IMR-90 (cell line): ENCODE results near the gene IRF4. TPM values are rescaled to one million over a fixed set of nuclear protein-coding genes. Genes with fewer than 3 reads are reported as not detected.

Source experiments
- ATAC-seq: fragments of 200-7000 bp; cut with Tn5 transposase; 2 replicates; pipeline ENCODE4 v1.9.1; 2020; ENCODE audit warnings: low read depth, mild to moderate bottlenecking, moderate library complexity
- BruUV-seq: library from RNA; stranded (reverse); fragments of 400-500 nt; replicated peaks from 2 replicates; lab custom pipeline; 2021; lab: Mats Ljungman, UMichigan
- CTCF ChIA-PET: fragments of 300-600 bp; formaldehyde crosslinking; extraction: SDS; loops from one replicate; lab custom pipeline; 2021; ENCODE audit warnings: antibody characterized with exemption; lab: Yijun Ruan, JAX
- POLR2A ChIA-PET: fragments of 300-600 bp; sonication (Branson Sonifier 250); formaldehyde crosslinking; loops from one replicate; lab custom pipeline; 2022; ENCODE audit warnings: antibody characterized with exemption; ENCODE audit not compliant: unreplicated experiment; lab: Charles Lee
- DNase-seq: peaks from one replicate; pipeline ENCODE4 v3.0.0; 2013
- H2AFZ ChIP-seq: replicated peaks from 2 replicates; pipeline ENCODE3; 2013; ENCODE audit warnings: low read length, mild to moderate bottlenecking; ENCODE audit not compliant: poor library complexity
- H2AK5ac ChIP-seq: 2 replicates; pipeline ENCODE4 v1.6.1; 2013; ENCODE audit warnings: low read depth, low read length, inconsistent platforms
- H2AK9ac ChIP-seq: replicated peaks from 2 replicates; pipeline ENCODE3; 2013; ENCODE audit warnings: mild to moderate bottlenecking, low read depth, low read length, moderate library complexity; ENCODE audit not compliant: poor library complexity
- H2BK120ac ChIP-seq: 2 replicates; pipeline ENCODE4 v1.6.1; 2013; ENCODE audit warnings: low read depth, low read length, inconsistent platforms
- H2BK15ac ChIP-seq: 3 replicates; pipeline ENCODE4 v1.6.1; 2013; ENCODE audit warnings: low read depth, low read length, inconsistent platforms
- H2BK20ac ChIP-seq: 2 replicates; pipeline ENCODE4 v1.6.1; 2013; ENCODE audit warnings: low read depth, mild to moderate bottlenecking, inconsistent platforms, low read length, moderate library complexity
- H2BK5ac ChIP-seq: 2 replicates; pipeline ENCODE4 v1.6.1; 2013; ENCODE audit warnings: mild to moderate bottlenecking, low read depth, low read length, inconsistent platforms; ENCODE audit not compliant: poor library complexity, severe bottlenecking
- H3K14ac ChIP-seq: replicated peaks from 2 replicates; pipeline ENCODE4 v1.6.1; 2013; ENCODE audit warnings: low read depth, low read length, inconsistent platforms
- H3K18ac ChIP-seq: 2 replicates; pipeline ENCODE4 v1.6.1; 2013; ENCODE audit warnings: low read depth, low read length, control low read depth
- H3K23ac ChIP-seq: 2 replicates; pipeline ENCODE4 v1.6.1; 2013; ENCODE audit warnings: low read depth, low read length, inconsistent platforms
- H3K27ac ChIP-seq: 2 replicates; pipeline ENCODE4 v1.5.1; 2013; ENCODE audit warnings: mild to moderate bottlenecking, control low read depth, low read length; ENCODE audit not compliant: insufficient read depth
- H3K27me3 ChIP-seq: 2 replicates; pipeline ENCODE4 v1.6.1; 2013; ENCODE audit warnings: low read length; ENCODE audit not compliant: control insufficient read depth, insufficient read depth
- H3K36me3 ChIP-seq: 2 replicates; pipeline ENCODE4 v1.6.1; 2013; ENCODE audit warnings: low read length, mixed read lengths; ENCODE audit not compliant: control insufficient read depth, insufficient read depth
- H3K4ac ChIP-seq: 2 replicates; pipeline ENCODE4 v1.6.1; 2013; ENCODE audit warnings: low read depth, low read length, inconsistent platforms
- H3K4me1 ChIP-seq: 2 replicates; pipeline ENCODE4 v1.6.1; 2013; ENCODE audit warnings: low read length, mixed read lengths; ENCODE audit not compliant: control insufficient read depth, insufficient read depth
- H3K4me2 ChIP-seq: 2 replicates; pipeline ENCODE4 v1.6.1; 2013; ENCODE audit warnings: low read depth, mild to moderate bottlenecking, control low read depth, low read length, moderate library complexity
- H3K4me3 ChIP-seq: 2 replicates; pipeline ENCODE4 v1.5.1; 2013; ENCODE audit warnings: low read depth, mild to moderate bottlenecking, control low read depth, low read length, moderate library complexity; ENCODE audit not compliant: insufficient read depth
- H3K56ac ChIP-seq: 2 replicates; pipeline ENCODE4 v1.6.1; 2013; ENCODE audit warnings: low read length, inconsistent platforms; ENCODE audit not compliant: insufficient read depth; ENCODE audit errors: extremely low read depth
- H3K79me1 ChIP-seq, 2 experiments: 2 replicates each; pipeline ENCODE4 v1.6.1; 2013; ENCODE audit warnings: low read length in 2 of 2, inconsistent platforms in 1 of 2, low read depth in 1 of 2
- H3K9ac ChIP-seq: 2 replicates; pipeline ENCODE4 v1.6.1; 2013; ENCODE audit warnings: low read depth, low read length, control low read depth
- H3K9me1 ChIP-seq: 2 replicates; pipeline ENCODE4 v1.6.1; 2013; ENCODE audit warnings: low read length, inconsistent platforms; ENCODE audit not compliant: insufficient read depth
- H3K9me3 ChIP-seq: 2 replicates; pipeline ENCODE4 v1.6.1; 2013; ENCODE audit warnings: low read length; ENCODE audit not compliant: control insufficient read depth, insufficient read depth
- H4K20me1 ChIP-seq: 2 replicates; pipeline ENCODE4 v1.6.1; 2013; ENCODE audit warnings: low read length, inconsistent platforms; ENCODE audit not compliant: insufficient read depth
- H4K5ac ChIP-seq: 2 replicates; pipeline ENCODE4 v1.6.1; 2013; ENCODE audit warnings: mild to moderate bottlenecking, low read depth, low read length, control low read depth
- H4K8ac ChIP-seq, 2 experiments: 2 replicates each; pipeline ENCODE4 v1.6.1; 2013; ENCODE audit warnings: low read depth in 2 of 2, low read length in 2 of 2, control low read depth in 1 of 2, inconsistent platforms in 1 of 2
- H4K91ac ChIP-seq: 2 replicates; pipeline ENCODE4 v1.6.1; 2013; ENCODE audit warnings: low read depth, low read length, inconsistent platforms; ENCODE audit not compliant: insufficient read depth
- BHLHE40 ChIP-seq: fragments of 150-350 bp; IDR thresholded peaks from 2 replicates; pipeline ENCODE4 v1.6.1; 2016; ENCODE audit warnings: mild to moderate bottlenecking, low read depth, low read length
- CEBPB ChIP-seq: IDR thresholded peaks from 2 replicates; pipeline ENCODE4 v1.6.1; 2012; ENCODE audit warnings: low read depth, low read length, improper control_type of control experiment
- CTCF ChIP-seq: conservative IDR thresholded peaks from 2 replicates; pipeline ENCODE4 v1.5.1; 2012; ENCODE audit warnings: mild to moderate bottlenecking, low read depth, low read length, improper control_type of control experiment
- ELK1 ChIP-seq: fragments of 150-350 bp; IDR thresholded peaks from 2 replicates; pipeline ENCODE4 v1.6.1; 2016; ENCODE audit warnings: low read depth, mild to moderate bottlenecking, low read length, moderate library complexity, borderline replicate concordance
- FOS ChIP-seq: fragments of 150-350 bp; IDR thresholded peaks from 2 replicates; pipeline ENCODE4 v1.6.1; 2016; ENCODE audit warnings: low read depth, low read length
- NFE2L2 ChIP-seq: fragments of 150-350 bp; IDR thresholded peaks from 2 replicates; pipeline ENCODE4 v1.6.1; 2016; ENCODE audit warnings: low read depth, mild to moderate bottlenecking, low read length
- POLR2A ChIP-seq: IDR thresholded peaks from 2 replicates; pipeline ENCODE4 v1.6.1; 2012; ENCODE audit warnings: mild to moderate bottlenecking, low read depth, low read length
- RAD21 ChIP-seq: IDR thresholded peaks from 2 replicates; pipeline ENCODE4 v1.6.1; 2012; ENCODE audit warnings: low read length, improper control_type of control experiment
- RCOR1 ChIP-seq: IDR thresholded peaks from 2 replicates; pipeline ENCODE4 v1.6.1; 2012; ENCODE audit warnings: mild to moderate bottlenecking, low read length, improper control_type of control experiment; ENCODE audit not compliant: insufficient replicate concordance
- RFX5 ChIP-seq: IDR thresholded peaks from 2 replicates; pipeline ENCODE4 v1.8.0; 2012; ENCODE audit warnings: low read depth, mild to moderate bottlenecking, low read length, moderate library complexity
- SMC3 ChIP-seq: fragments of 150-350 bp; IDR thresholded peaks from 2 replicates; pipeline ENCODE4 v1.6.1; 2016; ENCODE audit warnings: low read depth, mild to moderate bottlenecking, antibody characterized with exemption, low read length, moderate library complexity
- WGBS, 2 experiments: methylation state at CpG; one replicate each; pipeline versions ENCODE4 v1.1.5 to v1.1.7; 2013; ENCODE audit warnings: missing lambda C conversion rate in 2 of 2; ENCODE audit not compliant: insufficient read length in 1 of 2; ENCODE audit errors: extremely low coverage in 2 of 2; 5-methylcytosine and 5-hydroxymethylcytosine counted together
- dilution Hi-C: fragments of 300-500 bp; cut with HindIII; formaldehyde crosslinking; loops from one replicate; pipeline ENCODE4 v1.14.3; 2018; ENCODE audit warnings: low sequenced_read_pairs; ENCODE audit not compliant: unreplicated experiment
- in situ Hi-C: fragments of 300-500 bp; cut with MboI; formaldehyde crosslinking; loops from 3 replicates; pipeline ENCODE4 v1.14.3; 2019; ENCODE audit warnings: low sequenced_read_pairs, inconsistent platforms, mixed read lengths
- intact Hi-C: fragments of 100-400 bp; cut with micrococcal nuclease; formaldehyde crosslinking; loops from 2 replicates; pipeline ENCODE4 v1.10.0; 2022
- polyA plus RNA-seq, 3 experiments: library from polyadenylated mRNA; depleted of rRNA; stranded (reverse); fragments of >200 nt; gene quantifications; 2 replicates each; pipeline ENCODE4 v1.2.3, GENCODE V29; 2012; ENCODE audit warnings: low replicate concordance in 1 of 3
- total RNA-seq: library from RNA; depleted of rRNA; stranded (reverse); fragments of >200 nt; gene quantifications from 2 replicates; pipeline ENCODE4 v1.2.3, GENCODE V29; 2012

IRF4 gene
- total and polyA plus RNA-seq, 2 of the 4 experiments (the other 2 are of a cell fraction), result not detected

GRCh38 chr6:386688-387266 lies 4.8 kb upstream of the IRF4 start:
- Histone ChIP-seq H3K27me3 (peaks cover 57% of the 10 kb centered on the region), H2BK20ac (no peak overlapping the region), H2BK120ac (no peak overlapping the region), H4K8ac (no peak overlapping the region), H2BK15ac (no peak overlapping the region), H3K36me3 (no peaks in the 10 kb centered on the region), H3K23ac (no peak overlapping the region), H3K9me3 (no peaks in the 10 kb centered on the region), H3K18ac (no peak overlapping the region), H3K4me3 (no peak overlapping the region), H2AK9ac (no peak overlapping the region), H2AFZ (no peak overlapping the region), H2BK5ac (no peak overlapping the region), H3K4ac (no peak overlapping the region), H3K9ac (no peak overlapping the region), H3K4me2 (no peak overlapping the region), H3K56ac (no peak overlapping the region), H3K9me1 (no peaks in the 10 kb centered on the region), H3K79me1 (no peaks in the 10 kb centered on the region), H4K91ac (no peak overlapping the region), H4K20me1 (no peaks in the 10 kb centered on the region), H3K4me1 (peaks cover 6% of the 10 kb centered on the region; the same call in 1 of the 2 replicates), H3K27ac (no peak overlapping the region), H4K5ac (no peak overlapping the region), H2AK5ac (no peak overlapping the region), H3K14ac (no peak overlapping the region)
- TF ChIP-seq CEBPB (no peak), RFX5 (no peak), RAD21 (no peak), POLR2A (no peak), FOS (no peak), SMC3 (no peak), RCOR1 (no peak), CTCF (no peak), BHLHE40 (no peak), NFE2L2 (no peak), ELK1 (no peak)
- in situ Hi-C loops (no loop called here), intact Hi-C loops (no loop called here), dilution Hi-C loops (no loop called here)
- WGBS, 2 experiments, result 100% methylated on average over 4 of the region's 18 CpGs; no CpG with 5 or more reads in 1 of the 2 experiments
- CTCF ChIA-PET, result no interaction called here
- DNase-seq, result no peak
- POLR2A ChIA-PET, result no interaction called here
- no TSS peak for BruUV-seq
- ATAC-seq, result no peak
